ENCODE data around the gene NLRP1.
"Not testable (repeated sequence)": the region's sequence is repeated elsewhere in the genome, so short reads cannot be mapped to it uniquely, and the experiment has no call there.

Gene NLRP1

DNA sequence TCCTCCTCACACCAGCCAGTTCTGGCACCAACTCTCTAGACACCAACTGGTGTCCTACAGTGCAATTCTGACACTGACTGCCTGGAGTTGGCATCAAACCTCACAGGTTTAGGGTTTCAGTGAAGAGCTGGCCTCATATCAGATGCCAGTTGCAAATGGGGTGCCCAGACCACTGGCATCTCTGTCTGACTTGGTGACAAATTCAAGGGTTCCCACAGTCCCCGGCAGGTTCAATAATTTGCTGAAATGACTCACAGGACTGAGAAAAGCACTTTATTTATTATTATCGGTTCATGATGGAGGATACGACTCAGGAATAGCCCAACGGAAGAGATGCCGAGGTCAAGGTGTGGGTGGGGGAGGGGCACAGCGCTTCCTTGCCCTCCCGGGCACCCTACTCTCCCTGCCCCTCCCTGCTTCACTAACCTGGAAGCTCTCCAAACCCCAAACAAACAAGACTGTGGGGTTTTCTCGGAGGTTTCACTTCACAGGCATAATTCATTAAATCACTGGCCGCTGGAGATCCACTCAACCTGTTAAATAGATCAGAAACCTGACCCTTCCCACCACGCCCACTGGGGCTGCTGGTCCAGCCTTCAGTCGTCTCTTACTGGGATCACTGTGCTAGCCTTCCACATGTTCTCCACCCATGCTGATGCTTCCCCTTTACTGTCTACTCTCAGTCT lies 1.7 kb upstream of the NLRP1 start:
- DNase-seq, result peak; percentile 14

DNA sequence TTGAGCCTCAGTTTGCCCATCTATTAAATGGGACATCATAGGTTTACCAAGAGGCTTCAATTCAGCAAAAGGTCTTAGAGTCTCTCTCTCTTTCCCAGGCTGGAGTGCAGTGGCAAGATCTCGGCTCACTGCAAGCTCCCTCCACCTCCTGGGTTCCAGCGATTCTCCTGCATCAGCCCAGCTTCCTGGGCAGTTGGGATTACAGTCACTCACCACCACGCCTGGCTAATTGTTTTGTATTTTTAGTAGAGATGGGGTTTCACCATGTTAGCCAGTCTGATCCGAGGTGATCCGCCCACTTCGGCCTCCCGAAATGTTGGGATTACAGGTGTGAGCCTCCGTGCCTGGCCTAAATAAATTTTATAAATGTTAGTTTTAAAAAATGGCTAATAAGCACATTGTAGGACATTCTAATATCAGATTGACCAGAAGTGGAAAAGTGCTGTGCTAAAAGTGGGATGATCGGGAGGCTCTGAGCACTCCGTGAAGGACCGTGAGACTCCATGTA lies 1.0 kb upstream of the NLRP1 start:
- DNase-seq, result no peak

DNA sequence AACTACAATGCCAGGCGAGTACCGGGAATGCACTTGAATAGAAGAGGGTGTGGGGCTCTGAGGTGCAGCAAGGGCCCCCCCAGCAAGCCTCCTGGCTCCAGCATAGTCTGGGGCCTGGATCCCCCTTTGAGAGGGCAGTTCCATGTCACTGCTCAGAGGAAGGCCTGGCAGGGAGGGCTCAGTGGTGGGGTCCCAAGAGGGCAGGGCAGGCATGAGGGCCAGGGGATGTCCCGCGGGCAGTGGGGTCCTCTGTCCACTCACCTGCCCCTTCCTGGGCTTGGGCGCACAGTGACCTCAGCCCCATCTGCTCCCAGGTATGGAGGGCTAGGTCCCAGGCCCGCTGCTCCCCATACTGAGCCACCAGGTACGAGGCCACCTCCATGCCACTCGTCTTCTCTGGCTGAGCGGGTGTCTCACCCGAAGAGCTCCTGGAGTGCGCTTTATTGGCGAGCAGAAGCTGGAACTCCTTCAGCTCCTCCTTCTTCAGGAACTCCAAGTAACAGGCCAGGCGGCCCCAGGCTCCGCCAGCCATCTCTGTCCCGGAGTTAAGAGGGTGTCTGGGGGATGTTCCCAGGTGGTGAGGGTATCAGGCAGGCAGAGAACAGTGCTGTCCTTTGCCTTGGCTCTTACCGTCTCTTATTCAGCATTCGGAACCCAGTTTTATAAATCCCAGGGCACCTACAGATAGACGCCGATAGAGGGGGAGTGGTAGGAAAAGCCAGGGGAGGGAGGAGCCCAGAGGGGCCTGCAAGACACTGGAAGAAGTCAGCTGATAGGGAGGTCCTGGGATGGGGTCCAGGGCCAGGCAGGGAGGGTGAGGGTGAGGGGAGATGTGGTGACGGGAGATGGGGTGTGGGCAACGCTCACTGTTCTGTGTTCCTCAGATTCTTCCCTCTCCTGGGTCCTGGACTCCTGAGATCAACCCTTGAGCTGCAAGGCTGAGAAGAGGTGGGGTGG lies 605 bp downstream of the NLRP1 start:
- DNase-seq, result no peak

DNA sequence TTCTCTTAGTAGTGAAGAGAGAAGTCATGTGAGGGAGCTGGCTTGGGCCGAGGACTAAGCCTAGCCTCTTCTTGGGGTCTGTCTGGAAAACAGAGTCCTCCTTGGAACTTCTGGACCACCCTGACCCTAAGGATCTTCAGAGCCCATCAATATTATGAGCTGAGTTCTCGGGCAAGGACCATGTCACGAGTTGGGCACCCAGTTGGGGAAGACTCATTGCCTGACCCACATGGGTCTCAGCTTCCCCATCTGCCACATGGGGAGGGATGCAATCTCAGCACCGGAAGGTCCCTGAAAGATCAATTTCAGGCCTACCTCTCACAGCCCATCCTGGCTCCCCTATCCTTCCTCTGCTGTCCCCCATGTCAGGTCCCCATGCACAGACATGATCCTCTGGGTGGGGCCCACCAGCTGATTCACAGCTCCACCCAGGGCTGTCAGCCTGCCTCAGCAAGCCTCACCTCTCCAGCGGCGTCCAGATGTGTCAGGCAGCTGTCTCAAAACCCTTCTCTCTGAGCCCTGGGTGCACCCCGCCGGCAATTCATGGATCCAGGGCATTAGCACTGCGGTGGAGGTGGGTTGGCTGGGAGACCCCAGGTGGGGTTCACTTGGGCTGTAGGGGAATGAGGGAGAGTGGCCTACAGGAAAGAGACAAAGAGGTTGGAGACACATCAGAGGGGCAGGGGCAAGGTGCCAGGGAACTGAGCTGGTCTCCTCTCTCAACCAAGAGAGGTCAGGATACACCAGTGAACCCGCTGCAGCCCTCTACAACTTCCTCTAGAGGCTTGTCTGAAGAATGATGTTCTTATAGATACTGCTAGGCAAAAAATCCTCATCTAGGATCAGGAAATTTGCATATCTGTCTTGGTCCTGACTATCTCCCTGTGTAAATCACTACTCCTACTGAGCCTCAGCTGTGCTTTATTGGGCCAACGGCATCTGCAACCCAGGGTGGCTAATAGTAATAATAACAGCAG lies 1.8 kb downstream of the NLRP1 start:
- DNase-seq, result no peak

DNA sequence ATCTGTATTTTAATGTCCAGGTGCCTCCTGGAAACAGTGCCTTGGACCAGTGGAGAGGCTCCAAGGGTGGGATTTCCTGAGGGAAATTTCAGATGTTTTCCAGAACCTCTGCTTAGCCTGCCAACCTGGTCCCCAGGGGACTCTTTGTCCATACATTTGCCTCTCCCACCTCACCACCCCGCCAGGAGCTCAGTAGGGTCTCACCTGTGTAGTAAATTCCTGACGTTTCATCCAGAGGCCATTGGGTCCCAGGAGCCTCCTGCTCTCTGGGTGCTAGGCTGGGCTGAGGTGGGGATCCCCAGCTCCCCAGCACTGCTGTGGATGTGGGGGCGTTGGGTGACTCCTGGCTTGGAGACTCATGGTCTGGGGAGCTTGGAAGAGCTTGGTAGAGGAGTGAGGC lies 2.7 kb downstream of the NLRP1 start:
- DNase-seq, result no peak

DNA sequence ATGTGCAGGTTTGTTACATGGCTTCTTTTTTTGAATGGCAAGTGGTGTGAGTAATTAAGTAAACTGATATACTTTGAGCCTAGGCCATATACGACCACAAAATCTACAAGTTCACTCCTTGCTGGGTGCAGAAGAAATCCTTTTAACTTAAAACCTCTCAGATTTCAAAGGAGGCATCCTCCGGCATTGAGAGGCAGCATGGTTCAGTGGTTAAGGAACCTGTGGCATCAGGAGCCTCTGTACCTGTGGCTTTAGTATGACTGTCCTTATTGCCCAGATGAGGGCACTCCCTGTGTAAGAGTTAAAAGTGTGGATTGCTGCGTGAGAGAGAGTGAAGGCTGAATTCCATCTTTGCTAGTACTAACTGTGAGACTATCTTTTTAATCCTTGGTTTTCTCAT lies 3.3 kb downstream of the NLRP1 start:
- DNase-seq, result no peak

DNA sequence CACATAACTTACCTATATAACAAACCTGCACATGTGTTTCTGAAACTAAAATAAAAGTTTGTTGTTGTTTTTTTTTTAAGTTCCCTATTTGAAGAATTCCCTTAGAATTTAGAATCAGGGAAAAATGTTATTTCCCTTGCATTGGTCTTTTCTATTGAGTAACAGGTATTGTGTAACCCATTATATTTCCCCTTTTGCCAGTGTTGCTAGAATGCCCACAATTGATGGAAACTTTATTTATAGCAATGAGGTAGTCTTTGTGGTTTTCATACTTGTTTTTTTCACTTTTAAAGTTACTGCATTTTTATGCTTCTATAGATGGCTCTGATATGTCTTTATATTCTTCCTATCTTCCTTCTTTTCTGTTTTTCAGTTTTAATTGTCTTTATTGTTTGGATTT lies 3.9 kb downstream of the NLRP1 start:
- peak; percentile 31 for DNase-seq

DNA sequence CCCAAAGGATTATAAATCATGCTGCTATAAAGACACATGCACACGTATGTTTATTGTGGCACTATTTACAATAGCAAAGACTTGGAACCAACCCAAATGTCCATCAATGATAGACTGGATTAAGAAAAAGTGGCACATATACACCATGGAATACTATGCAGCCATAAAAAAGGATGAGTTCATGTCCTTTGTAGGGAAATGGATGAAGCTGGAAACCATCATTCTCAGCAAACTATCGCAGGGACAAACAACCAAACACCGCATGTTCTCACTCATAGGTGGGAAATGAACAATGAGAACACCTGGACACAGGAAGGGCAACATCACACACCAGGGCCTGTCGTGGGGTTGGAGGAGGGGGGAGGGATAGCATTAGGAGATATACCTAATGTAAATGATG lies 5.5 kb downstream of the NLRP1 start:
- DNase-seq, result not testable (repeated sequence)

DNA sequence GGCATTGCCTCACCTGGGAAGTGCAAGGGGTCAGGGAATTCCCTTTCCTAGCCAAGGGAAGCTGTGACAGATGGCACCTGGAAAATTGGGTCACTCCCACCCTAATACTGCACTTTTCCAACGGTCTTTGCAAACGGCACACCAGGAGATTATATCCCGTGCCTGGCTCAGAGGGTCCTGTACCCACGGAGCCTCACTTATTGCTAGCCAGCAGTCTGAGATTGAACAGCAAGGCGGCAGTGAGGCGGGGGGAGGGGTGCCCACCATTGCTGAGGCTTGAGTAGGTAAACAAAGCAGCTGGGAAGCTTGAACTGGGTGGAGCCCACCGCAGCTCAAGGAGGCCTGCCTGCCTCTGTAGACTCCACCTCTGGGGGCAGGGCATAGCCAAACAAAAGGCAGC lies 11.3 kb downstream of the NLRP1 start:
- DNase-seq, result not testable (repeated sequence)

DNA sequence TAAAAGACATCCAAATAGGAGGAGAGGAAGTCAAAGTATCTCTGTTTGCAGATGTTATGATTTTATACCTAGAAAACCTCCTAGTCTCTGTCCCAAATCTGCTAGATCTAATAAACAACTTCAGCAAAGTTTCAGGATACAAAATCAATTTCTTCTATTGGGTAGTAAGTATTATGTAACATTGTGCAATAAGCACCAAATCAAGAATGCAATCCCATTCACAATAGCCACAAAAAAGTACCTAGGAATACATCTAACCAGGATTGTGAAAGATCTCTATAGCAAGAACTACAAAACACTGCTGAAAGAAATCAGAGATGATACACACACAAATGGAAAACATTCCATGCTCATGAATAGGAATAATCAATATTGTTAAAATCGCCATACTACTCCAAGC lies 13.0 kb downstream of the NLRP1 start:
- DNase-seq, result no peak

DNA sequence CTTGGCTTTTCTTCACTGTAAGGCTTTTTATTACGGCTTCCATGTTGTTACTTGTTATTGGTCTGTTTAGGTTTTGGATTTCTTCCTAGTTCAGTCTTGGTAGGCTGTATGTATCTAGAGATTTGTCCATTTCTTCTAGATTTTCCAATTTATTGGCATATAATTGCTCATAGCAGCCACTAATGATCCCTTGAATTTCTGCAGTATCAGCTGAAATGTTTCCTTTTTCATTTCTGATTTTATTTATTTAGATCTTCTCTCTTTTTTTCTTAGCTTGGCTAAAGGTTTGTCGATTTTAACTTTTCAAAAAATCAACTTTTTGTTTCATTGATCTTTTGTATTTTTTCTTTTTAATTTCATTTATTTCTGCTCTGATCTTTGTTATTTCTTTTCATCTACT lies 18.5 kb downstream of the NLRP1 start:
- no peak for DNase-seq

DNA sequence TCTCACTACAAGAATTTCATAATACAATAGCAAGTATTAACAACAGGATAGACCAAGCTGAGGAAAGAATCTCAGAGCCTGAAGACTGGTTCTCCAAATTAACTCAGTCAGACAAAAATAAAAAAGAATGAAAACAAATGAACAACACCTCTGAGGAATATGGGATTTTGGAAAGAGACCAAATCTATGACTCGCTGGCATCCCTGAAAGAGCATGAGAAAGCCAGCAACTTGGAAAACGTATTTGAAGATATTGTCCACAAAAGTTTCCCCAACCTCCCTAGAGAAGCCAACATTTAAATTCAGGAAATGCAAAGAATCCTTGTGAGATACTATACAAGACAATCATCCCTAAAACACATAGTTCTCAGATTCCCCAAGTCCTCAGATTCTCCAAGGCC lies 20.9 kb downstream of the NLRP1 start:
- peak; percentile 66 for DNase-seq

DNA sequence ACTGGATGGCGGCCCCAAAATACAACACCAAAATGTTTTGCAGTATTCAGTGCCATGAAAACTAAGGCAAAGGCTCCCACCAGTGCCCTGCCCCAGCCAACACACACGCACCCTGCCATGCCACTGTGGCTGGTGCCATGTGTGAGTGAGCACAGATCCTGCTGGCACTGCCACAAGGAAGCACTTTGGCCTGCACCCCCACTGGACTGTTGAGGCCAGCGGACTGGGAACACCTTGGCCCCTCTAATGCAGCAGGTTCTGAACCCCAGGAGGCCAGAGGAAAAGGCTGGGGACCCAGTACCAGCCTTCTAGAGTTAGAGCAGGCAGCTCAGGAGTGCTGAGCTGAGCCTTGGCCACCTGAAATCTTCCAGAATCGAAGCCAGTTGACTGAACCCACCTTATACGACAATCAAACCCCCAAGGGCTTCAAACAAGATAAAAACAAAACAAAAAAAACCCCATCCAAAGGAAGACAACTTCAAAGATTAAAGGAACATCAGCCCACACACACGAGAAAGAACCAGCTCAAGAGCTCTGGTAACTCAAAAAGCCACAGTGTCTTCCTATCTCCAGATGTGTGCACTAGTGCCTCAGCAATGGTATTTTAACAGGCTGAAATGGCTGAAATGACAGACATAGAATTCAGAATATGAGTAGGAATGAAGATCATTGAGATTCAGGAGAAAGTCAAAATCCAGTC lies 21.5 kb downstream of the NLRP1 start:
- DNase-seq, result no peak

DNA sequence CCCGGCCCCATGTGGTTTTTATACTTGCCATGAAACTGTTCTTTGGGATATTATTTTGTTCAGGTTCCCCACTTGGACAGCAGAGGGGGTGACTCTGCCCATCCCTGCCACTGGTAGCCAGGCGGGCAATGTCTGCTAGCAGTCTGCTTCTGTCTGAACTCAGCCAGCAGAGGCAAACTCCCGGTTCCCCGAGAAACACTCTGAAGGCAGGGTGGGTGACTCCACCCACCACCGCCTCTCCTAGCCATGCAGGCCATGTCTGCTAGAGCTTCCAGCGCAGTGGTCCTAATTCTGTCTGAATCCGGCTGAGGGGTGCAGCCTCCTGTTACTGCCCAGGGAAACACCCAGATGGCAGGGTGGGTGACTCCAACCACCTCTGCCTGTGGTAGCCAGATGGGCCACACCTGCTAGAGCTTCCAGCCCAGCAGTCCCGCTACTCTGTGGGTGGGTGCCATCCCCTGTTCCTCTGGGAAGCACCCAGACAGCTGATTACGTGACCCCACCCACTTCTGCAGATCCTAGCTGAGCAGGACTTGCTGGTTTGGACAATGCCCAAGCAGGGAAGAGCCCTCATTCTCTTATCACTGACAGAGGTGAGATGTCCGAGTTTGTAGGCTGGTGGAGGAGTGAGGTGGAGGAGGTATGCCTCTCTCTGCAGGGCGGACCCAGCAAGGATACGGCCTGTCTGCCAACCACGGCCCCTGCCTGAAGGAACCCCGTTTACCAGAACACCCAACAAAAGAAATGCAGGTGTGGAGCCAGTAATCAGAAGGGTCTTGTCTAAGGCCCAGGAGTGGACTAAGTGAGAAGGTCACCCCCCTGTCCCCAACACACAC lies 22.4 kb downstream of the NLRP1 start:
- DNase-seq, result no peak

DNA sequence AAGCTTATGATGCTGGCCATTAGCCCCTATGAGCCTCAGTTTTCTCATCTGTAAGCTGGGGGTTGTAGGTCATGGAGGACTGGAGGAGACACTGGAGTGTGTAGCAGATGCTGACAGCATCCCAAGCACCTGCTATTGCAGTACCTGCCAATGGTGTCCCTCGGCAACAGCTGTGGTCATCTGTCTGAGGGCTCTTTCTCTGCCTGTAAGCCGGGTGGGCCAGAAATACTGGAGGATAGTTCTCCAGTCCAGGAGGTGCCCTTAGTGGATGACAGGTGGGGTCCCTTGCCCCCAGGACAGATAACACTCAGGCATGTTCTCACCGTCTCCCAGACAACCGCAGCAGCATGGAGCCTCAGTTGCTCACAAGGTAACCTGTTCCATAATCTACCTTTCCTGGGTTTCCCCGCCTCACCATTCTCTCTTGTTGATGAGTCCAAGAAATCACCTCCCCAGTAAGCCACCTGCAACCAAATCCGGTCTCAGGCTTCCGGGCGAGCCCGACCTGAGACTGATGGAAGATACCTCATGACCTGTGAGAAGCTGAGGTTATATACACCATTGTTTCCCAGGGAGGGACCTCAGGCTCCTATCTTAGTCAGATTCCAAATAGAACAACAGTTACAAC lies 23.8 kb downstream of the NLRP1 start:
- DNase-seq, result no peak

DNA sequence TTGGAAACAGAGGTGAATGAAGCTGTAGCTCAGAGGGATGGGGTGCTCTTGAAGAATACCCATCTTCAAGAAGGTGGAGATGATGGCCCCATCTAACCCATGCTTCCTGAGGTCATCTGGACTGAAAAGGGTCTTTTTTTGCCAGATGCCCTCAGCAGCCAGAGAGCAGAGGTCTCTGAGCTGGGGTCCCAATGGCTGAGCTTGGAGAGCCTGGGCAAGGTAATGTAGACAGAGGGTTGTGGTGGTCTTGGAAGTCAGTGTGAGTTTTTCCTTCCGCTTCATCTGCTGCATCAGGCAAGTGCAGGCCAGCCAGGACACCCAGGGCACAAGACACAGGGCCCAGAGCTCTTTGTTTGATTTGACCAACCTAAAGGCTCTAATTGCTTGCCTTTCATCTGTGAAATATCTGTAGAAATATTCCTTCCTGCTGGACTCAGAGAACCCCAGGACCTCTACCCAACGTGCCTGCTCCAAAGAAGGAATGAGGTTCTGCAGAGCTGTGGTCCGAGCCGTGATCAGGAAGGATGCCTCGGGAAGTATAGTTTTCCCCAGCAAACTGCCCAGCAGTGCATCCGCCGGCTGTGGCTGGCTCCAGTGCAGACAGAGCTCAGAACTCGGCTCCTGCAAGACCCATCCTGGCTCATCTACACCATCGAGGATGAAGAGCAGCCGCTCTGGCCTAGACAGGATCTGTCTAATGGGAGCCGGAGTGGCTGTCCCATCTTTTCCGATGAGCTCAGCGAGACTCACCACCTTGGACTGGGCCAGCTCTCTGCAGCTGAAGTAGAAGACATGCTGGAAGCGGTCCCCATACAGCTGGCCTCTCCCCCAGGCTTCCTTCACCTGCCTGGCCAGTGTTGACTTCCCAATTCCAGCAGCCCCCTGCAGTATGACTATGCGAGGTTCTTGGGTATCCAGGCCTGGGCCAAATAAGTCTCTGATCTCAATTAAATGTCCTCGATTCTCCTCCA lies 25.2 kb downstream of the NLRP1 start:
- no peak for DNase-seq

DNA sequence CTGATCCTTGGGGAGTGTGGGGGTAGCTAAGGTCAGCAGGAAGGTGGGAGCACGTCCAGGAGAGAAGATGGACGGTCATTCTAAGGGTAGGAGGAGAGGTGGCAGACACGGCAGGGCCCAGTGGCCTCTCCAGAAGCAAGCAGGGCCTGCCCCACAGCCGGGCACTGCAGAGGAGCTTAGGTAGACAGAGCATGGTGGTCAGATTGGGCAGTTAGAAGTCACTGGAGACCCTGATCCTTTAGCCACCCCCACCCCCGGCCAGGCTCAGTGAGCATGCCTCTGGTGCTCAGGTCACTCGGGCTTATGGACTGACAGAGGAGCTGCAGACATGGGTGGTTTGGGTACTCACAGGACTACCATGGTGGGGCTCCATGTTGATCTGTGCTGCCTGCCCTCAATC lies 26.3 kb downstream of the NLRP1 start:
- DNase-seq, result no peak

DNA sequence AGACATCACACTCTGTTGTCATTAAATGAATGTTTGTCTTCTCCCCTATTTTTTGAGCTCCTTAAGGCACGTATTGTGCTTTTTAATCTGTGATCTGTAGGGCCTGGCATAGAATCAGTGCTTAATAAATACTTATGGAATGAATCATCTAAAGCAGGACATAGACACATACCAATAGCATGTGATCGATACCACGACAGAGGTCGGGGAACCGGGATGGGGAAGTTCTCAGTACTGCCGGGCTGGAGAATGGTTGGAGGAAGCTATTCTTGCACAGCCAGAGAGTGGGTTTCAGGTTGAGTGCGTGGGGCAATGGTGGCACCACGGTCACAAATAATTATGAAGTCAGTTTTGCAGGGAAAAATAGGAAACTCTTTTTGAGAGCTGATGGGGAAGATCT lies 26.8 kb downstream of the NLRP1 start:
- DNase-seq, result peak; percentile 70

DNA sequence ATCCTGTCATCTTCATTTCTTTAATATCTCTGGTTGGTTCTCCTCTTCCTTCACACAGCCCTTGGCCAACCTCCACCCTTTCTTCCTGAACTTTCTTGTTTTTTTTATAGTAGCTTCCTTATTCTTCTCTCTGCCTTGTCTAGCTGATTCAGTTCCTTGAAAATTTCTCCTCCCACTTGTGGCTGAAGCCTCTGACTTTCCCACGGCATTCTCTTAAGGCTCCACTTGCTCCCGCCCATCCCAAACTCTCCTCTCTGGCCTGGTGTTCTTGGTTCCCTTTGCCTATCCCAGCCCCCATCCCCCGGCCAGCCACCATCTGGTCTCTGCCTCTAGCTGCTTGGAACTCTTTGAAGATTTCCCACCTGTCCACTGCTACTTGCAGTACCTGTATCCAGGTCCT lies 29.1 kb downstream of the NLRP1 start:
- peak; percentile 42 for DNase-seq

DNA sequence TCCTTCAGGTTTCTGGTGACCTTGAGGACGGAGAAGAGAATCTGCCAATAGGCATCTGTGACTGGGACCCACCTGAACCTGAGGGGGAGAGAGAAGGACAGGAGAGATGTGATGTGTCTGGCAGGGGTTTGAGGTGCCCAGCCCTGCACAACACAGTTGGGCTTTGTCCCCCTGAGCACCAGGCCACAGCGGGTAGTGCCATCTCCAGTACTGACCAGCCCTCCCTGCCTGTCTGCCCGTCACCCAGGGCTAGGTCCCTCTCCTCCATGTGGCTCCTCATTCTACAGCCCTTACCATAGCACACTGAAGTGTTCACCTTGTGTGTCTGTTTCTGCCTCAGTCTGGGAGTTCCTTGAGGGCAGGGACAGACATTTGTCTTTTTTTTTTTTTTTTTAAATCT lies 30.8 kb downstream of the NLRP1 start:
- DNase-seq, result no peak

All from fibroblast of skin of right quadriceps (primary cell).